GM18861 (cell line): ENCODE measurements around the gene BRIP1.
"Not testable (repeated sequence)": the region's sequence is repeated elsewhere in the genome, so short reads cannot be mapped to it uniquely, and the experiment has no call there.

Source experiments
- ATAC-seq: cut with Tn5 transposase; IDR thresholded peaks from one replicate; pipeline ENCODE4 v1.9.1; 2021; ENCODE audit not compliant: unreplicated experiment

The BRIP1 gene

DNA sequence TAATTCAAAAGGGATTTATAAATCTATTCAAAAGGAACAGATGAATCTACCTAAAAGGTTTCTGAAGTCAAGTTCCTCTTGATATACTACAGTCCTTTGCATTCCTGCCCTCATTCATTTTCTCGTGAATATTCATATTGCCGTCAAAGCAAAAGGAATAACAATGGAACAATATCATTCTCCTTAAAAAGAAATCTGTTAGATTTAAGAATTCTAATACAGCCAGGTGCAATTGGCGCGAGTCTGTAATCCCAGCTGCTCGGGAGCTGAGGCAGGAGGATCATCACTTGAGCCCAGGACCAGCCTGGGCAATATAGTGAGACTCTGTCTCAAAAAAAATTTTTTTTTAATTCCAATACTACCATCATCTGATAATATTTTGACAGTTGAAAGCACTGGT lies 130.3 kb downstream of the BRIP1 start:
- ATAC-seq = no peak

- ATAC-seq = no peak
Observed at GRCh38 chr17:61732169-61732568, 131.2 kb downstream of the BRIP1 start.

- ATAC-seq = no peak
Observed at GRCh38 chr17:61731330-61731729, 132.0 kb downstream of the BRIP1 start.

GRCh38 chr17:61729690-61730268 lies 133.5 kb downstream of the BRIP1 start:
- ATAC-seq = no peak

GRCh38 chr17:61728297-61728836 lies 135.0 kb downstream of the BRIP1 start:
- no peak for ATAC-seq

DNA sequence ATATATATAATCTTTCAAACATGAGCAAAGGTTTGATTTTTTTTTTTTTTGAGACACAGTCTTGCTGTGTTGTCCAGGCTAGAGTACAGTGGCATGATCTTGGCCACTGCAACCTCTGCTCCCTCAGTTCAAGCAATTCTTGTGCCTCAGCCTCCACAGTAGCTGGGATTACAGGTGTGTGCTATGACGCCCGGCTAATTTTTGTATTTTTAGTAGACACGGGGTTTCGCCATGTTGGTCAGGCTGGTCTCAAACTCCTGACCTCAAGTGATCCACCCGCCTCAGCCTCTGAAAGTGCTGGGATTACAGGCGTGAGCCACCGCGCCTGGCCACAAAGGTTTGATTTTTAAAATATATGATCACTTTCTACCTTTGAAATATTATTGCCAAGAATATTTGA lies 135.5 kb downstream of the BRIP1 start:
- not testable (repeated sequence) for ATAC-seq

GRCh38 chr17:61726977-61727376 lies 136.4 kb downstream of the BRIP1 start:
- no peak for ATAC-seq

DNA sequence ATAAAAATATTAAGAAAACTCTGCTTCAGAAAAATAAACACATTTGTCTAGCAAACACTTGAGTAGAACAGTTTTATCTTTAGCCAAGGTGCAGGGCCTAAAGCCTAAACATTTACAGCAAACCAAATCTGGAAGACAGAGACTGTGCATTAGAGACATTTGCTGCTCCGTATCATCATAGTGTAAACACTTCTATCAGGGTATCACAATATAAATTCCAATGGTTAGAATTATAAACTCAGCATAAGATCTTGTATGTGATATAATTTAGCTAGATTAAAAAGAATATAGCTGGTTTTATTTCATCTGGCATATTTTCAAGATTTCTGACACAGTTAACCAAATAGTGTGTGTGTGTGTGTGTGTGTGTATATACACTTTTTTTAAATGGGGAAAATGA lies 138.6 kb downstream of the BRIP1 start:
- no peak for ATAC-seq

- no peak for ATAC-seq
Observed at GRCh38 chr17:61723914-61724313, 139.4 kb downstream of the BRIP1 start.

DNA sequence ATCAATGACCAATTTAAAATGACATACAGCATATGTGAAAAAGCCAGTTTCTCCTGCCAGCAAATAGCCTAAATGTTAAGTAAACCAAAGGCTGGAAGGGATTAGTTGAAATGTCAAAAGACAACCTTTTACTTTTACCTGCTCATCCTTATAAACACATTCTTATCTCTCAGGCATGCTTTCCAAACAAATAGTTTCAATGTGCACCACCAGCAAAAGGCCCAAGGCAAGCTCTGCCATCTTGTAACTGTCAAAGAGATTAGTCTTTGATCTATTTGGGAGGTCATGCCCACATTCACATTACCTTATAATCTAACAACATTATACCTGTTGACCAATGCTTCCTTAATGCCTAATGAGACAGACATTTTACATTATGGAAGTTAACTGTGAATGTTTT lies 140.1 kb downstream of the BRIP1 start:
- ATAC-seq = no peak

GRCh38 chr17:61722398-61722797 lies 140.9 kb downstream of the BRIP1 start:
- ATAC-seq = no peak

- no peak for ATAC-seq
Observed at GRCh38 chr17:61720016-61720795, 143.1 kb downstream of the BRIP1 start.

GRCh38 chr17:61719220-61719619 lies 144.1 kb downstream of the BRIP1 start:
- not testable (repeated sequence) for ATAC-seq

DNA sequence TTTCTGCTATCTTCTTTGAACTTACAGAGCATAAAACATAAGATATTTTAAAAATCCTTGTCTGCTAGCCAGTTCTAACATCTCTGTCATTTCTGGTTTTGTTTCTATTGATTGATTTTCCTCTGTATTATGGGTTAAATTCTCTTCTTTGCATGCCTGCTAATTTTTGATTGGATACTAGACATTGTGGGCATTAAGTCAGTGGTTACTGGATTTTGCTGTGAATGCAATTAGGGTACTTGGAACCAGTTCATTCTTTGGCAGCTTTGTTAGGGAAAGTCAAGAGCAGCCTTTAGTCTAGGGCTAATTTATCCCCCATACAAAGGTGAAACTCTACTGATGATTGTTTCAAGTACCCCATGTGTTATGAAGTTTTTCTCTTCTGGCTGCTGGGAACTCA lies 145.3 kb downstream of the BRIP1 start:
- no peak for ATAC-seq

GRCh38 chr17:61717352-61717751 lies 146.0 kb downstream of the BRIP1 start:
- ATAC-seq = no peak

GRCh38 chr17:61716225-61716829 lies 147.0 kb downstream of the BRIP1 start:
- no peak for ATAC-seq

GRCh38 chr17:61715348-61715747 lies 148.0 kb downstream of the BRIP1 start:
- no peak for ATAC-seq

- no peak for ATAC-seq
Observed at GRCh38 chr17:61714300-61714699, 149.0 kb downstream of the BRIP1 start.

GRCh38 chr17:61713035-61713434 lies 150.3 kb downstream of the BRIP1 start:
- ATAC-seq = no peak

GRCh38 chr17:61710546-61710945 lies 152.8 kb downstream of the BRIP1 start:
- ATAC-seq = no peak

GRCh38 chr17:61709567-61709966 lies 153.8 kb downstream of the BRIP1 start:
- ATAC-seq = no peak

- no peak for ATAC-seq
Observed at GRCh38 chr17:61704935-61705449, 158.3 kb downstream of the BRIP1 start.
